Effector CD4-positive, alpha-beta T cell (primary cell): Measurements from ENCODE around the gene NACC2.
"Not testable (repeated sequence)": the region's sequence is repeated elsewhere in the genome, so short reads cannot be mapped to it uniquely, and the experiment has no call there.

ENCODE experiments used
- DNase-seq: peaks from one replicate; pipeline ENCODE4 v3.0.0-alpha.2; 2020

The NACC2 gene

DNA sequence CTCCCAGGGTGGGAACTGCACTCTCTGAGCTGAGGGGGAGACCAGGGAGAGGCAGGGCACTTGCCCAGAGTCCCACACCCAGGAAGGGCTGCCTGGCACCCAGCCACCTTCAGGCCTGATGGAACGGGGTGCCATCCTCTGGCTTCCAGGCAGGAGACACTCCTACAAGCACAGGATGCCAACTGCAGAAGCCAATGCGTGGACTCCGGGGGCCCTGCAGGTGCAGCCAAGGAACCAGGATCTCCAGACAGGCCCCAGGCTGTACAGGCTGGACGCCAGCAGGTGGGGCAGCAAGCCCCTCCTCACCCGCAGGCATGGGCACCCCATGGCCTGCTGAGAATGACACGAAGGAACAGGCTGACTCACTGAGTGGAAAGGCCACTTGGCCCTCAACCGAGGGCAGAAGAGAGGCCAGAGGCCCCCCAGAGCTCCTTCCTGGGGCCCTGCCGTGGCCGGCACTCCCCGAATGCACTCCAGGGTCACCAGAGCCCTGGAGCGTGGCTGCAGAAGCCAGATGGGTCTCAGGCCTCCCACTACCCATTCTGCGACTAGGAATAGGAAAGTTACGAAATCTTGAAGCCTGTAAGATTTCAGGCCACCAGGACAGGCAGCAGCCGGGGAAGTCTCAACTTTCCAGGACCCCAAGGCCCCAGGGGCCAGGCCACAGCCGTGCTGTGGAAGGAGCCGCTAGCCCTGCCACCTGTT lies 15.7 kb downstream of the NACC2 start:
- DNase-seq = no peak

DNA sequence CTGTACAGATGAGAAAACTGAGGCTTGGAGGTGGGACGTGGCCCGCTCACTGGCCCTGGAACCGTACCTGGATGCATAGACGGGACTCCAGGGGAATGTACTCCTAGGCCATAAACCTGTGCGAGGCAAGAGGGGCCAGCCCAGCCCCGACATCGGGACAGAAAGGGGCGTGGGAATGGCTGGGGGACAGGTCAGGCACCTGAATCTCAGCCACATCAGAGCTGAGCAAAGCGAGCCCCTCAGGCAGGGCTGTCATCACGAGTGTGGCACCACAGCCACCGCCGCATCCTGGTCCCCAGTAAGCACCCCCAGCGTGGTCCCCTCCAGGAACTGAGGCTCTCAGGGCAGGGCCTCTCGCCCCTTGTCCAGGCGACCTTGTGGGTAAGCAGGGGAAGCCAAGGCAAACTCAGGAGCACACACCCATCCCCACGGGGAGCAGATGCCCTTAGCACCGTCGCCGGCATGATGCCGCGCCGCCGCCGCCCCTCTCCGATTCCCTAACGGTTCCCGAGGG lies 16.5 kb downstream of the NACC2 start:
- no peak for DNase-seq

DNA sequence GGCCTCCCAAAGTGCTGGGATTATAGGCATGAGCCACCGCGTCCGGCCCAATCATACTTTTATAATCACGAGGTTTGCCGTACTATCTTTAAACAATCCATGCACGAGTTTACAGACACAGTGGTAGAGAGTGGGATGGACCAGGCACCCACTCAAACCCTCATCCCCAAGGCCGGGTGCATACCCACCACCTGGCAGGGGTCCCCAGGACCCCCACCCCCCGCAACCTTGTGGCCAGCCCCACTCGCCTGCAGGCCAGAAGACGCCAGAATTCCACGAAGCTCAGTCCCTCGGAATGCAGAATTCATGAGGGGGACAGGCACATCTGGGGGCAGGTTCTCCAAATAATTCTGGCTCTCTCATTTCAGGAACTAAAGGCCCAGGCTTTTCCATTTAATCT lies 17.1 kb downstream of the NACC2 start:
- no peak for DNase-seq

DNA sequence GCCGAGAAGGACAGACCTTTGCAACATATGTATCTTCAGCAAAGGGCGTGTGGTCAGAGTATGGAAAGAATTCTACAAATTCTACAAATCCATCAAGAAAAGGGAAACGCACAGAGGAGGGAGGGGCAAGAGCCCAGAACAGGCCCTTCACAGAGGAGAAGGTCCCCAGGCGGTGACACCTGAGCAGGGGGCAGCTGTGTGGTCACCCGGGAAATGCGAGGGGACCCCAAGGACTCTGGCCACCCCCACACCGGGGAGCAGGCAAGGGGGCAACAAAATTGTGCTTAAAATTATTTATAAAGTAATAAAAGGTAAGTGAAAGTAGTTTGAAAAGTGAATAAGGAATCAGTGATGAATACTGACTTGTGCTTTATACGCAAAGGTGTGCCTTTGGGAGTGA lies 17.6 kb downstream of the NACC2 start:
- no peak for DNase-seq

DNA sequence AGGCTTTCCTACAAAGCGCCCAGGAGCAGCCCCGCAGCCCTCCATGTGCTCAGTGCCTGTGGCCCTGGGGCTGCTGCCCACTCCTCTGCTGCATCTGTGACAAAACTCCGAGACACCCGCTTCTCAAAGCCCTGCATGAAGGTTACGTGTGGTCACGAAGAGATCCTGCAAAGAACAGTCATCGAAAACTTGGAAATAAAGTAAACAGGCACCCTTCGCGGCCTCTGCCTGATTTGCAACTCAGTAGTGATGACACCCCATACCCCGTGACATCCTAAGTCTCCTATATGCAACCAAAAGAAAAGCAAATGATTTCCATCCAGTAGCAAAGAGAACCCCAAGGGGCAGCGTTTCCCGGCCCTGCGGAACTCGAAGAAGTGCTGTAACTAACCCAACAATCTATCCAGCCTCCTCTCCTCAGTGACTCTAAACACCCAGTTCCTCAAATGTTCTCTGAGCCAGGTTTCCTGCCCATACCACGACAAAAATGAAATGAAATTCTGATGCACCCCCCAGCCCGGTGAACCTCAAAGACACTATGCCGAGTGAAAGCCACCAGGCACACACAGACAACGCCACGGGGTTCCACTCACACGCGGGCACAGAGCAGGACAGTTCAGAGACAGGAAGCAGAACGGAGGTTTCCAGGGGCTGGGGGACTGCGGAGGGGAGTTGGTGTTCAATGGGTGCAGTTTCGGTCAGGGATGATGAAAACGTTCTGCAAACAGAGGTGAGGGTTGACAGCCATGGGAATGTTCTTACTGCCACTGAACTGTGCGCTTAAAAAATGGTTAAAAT lies 19.0 kb downstream of the NACC2 start:
- no peak for DNase-seq

DNA sequence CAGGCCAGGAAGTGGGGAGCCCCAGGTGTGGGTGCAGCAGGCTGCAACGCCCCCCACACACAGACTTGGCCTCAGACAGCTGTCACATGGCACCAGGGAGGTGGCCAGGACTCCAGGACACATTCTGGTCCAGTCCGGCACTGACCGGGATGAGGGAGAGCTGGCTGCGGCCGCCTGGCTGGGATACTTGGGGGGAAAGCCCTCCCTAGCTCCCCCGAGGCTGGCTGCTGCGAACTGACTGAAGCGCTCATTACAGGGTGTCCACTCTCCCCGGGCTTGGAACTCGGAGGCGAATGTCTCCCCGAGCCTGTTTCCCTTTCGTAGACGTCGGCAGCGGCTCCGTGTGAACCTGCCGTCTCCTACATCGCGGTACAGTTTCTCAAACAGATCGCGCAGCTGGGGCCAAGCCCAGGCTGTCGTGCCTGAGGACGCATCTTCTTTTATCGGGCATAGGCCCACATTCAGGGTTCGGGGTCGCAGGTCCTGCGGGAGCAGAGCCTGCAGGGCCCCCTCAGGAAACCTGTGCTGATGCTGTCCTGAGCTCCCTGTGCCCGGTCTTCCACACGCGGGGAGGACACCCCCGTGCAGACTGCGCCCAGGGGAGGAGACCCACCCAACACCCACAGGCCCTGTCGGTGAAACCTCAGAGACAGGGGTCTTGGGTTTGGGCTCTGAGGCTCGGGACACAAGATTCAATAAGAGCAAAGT lies 19.8 kb downstream of the NACC2 start:
- DNase-seq = no peak

DNA sequence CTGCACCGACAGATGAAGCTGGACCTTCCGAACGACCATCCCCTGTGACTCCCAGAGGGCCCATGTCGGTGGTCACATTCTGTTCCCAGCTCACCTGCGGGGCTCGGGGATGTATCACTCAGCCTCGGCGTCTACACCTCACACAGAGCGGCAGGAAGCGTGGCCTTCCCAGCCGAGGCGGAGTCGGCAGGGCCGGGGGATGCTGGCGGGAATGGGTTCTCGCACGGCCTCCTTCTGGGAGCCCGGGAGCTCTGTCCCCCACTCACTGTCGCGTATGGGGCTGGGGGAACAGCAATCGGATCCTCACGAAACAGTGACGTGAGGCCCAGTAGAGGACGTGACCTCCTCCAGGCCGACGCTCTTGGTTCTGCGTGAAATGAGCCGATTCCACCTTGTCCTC lies 20.4 kb downstream of the NACC2 start:
- no peak for DNase-seq

DNA sequence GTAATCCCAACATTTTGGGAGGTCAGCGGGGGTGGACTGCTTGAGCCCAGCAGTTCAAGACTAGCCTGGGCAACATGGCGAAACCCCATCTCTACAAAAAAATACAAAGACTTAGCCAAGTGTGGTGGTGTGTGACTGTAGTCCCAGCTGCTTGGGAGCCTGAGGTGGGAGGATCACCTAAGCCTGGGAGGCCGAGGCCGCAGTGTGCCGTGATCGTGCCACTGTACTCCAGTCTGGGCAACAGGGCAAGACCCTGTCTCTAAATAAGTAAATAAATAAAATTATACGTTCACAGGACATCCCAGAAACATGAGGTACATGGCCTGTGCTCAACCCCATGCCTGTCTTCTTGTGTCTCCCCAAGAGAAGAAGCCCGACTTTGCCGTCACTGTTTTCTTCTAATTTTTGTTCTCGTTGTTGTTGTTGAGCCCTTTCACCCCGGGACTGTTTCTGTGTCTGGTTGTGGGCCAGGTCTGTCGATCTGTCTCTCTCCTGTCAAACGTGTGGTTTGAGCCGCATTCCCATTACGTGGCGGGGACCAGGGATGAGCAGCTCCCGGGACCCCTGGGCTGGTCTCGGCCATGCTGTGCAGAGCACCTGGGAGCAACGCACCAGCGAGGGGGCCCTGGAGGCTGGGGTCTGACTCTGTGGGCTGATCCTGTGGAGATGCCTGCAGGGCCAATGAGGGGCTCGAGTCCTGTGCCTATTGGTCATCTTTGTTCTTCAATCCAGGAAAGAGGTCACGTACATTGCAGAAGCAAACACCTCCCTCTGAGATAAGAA lies 32.2 kb downstream of the NACC2 start:
- no peak for DNase-seq

DNA sequence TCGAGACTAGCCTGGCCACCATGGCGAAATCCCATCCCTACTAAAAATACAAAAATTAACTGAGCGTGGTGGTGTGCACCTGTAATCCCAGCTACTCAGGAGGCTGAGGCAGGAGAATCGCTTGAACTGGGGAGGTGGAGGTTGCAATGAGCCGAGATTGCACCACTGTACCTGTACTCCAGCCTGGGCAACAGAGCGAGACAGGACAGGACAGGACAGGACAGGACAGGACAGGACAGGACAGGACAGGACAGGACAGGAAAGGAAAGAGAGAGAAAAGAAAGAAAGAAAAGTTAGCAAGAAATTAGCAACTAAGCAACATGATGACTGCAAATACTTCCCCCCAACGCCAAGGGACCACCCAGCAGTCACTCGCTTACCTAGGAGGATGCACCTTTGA lies 33.2 kb downstream of the NACC2 start:
- DNase-seq = not testable (repeated sequence)

DNA sequence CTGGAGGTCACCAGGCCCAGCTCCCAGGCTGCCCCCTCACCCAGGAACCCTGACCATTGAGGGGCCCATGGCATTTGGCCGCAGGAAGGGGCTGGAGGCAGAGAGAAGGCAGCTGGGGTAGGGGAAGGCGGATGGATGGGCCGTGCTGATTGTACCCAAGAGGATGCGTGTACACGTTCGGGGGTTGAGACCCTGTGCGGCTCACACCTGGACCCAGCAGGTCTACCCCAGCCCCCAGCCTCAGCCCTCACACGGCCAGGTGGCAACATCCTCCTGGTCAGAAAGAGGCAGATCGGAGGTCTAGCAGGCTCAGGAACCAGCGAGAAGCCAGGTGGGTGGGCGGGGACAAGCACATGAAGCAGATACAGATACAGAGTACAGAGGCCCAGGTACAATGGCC lies 33.7 kb downstream of the NACC2 start:
- DNase-seq = no peak

DNA sequence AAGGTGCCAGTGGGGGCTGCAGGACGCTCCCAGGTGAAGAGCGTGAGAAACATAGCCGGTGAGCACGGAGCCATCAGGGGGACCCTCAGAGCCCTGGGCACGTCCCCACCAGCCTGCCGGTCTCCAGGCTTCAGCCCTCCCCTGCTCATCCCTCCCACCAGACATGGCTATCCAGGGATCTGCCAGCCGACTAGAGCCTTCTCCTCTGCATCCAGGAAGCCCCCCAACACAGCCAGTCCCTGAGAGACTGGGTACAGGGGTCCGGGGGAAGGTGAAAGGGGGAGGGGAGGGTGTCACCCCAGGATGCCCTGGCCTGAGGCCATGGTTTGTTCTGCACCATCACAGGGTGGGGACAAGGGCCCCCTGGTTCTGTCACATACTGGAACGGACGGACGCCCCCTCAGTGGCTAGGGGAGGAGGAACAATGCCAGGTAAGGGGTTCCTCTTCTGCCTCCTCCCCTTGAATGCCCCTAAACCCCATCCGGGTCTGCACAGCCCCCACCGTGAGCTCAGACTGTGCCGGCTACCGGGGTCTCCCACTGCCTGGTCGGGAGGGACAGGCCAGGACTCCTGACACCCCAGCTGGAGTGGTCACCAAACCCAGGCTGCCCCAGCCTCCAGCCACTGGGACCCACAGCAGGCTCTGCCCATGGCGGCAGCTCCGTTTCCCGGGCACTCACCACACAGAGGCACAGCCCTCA lies 34.3 kb downstream of the NACC2 start:
- no peak for DNase-seq

DNA sequence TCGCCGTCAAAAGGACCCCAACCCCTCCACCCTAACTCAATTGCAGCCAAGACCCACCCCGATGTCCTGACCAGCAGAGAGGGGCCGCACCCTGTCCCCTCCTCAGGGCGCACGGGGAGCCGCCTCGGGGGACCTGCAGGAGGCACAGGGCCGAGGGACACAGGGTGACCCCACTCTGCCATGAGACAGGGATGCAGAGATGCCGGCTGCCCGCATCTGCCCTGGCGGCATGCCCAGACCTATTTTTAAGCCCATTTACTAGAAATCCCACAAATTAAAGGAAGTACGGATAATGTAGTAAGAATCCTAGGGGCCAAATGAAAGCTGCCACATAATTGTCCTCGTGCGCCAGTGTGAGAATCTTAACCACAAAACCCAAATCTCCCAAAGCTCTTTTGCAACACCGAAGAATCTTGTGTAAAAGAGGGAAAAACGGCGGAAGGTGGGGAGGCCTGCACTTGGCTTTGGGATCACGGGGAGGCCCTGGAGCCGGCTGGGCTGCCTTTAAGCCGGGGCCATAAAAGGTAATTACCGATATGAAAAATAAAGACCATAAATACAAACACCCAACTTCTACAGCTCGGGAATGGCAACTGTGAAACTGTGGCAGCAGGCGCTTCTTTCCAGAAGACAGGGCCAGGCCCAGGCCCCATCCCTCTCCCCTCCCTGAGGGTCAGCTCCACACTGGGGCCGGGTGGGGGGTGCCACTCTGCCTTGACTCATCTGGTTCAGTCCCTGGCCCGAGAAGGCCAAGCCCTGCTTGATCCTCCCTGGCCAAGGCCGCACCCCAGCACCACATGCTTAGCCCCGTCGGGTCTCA lies 35.0 kb downstream of the NACC2 start:
- DNase-seq = no peak

DNA sequence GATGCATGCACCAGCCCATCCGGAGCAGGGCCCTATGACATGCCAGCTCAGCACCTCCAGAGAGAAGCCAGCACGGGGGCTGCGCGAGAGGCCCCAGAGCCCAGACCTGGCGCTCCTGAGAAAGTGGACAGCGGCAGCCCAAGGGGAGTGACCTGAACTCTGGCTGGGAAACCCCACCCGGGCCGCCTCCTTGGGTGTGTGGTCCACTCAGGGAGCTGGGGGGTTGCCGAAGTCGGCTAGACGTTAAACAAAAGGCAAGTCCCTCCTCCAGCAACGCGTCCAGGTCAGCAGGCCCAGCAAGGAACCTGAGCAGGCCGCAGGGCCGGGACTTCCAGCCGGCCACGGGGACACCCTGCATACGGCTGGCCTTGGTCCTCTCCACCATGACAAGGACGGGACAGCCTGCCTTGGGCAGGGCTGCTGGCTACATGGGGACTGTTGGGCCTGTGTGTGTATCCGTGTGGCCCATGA lies 35.7 kb downstream of the NACC2 start:
- no peak for DNase-seq

DNA sequence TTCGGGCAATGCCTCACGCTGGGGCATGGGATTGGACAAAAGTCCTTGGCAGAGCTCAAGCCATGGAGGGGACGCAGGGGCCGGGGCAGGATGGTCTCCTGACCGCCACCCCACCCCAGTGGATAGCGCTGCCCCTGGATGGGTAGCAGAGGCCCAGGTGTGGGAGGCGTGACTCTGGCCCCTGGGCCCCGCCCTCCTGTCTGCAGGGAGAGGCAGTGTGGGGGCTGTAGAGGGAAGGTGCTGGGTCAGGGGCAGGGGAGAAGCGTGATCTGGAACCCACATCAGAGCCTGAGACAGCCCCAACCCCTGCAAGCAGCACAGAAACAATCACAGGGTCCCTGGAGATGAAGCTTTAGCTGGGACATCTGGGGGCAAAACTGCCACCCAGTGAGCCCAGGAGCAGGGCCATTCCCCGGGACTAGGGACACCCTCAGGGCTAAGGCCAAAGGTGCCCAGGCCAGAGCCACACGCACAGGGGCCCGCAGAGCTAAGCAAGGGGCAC lies 36.2 kb downstream of the NACC2 start:
- DNase-seq = no peak

DNA sequence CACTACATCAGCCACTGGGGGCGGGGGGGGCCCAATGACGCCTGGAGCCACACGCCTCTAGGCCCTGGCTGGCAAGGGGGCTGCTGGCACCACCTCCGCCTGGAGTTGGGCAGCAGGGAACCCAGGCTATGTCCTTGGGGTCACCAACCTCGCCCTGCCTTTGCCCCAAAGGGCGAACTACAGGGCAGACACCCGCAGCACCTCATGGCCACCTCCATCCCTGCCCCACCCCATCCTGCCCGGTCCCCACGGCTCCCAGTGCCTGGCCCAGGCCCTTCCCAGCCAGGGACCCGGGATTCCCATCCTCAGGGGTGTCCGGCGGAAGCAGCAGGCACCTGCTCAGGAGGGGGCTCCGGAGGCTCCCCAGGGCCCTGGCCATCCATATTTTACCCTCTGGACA lies 37.0 kb downstream of the NACC2 start:
- DNase-seq = no peak

DNA sequence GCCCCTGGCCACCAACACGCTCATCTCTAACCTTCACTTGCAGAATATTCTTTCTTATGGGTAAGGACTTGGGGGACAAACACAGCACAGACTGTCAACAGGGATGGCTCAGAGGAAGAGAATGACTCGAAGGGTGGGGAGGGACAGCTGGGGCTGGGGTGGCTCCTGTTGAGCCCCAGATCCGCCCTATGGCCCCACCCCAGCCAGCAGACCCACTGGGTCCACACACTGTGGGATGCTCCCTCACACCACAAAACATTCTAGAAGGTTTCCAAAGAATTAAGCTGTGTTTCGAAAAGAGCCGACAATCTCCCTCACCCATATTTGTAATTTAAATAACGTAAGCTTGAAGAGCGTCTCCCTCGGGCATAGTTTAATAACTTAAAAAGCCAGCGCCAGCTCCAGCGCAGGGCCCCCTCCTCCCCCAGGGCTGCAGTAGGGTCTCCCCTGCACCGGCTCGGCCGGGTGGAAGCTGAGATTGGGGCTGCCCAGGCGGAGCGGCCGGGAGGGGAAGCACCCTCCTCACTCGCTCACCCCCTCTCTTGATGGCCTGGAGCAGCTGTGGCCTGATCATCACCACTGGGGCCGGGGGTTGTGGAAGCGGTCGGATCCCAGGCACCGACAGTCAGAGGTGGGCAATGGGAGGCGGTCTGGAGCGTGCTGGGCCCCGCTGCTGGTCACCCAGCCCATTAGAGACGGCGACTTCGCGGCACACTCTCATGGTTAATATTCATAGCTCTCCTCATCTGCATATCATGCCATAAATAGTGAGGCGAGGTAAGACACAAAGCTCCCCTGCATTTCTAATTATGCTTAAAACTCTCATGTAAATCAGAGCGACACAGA lies 37.6 kb downstream of the NACC2 start:
- DNase-seq = no peak

DNA sequence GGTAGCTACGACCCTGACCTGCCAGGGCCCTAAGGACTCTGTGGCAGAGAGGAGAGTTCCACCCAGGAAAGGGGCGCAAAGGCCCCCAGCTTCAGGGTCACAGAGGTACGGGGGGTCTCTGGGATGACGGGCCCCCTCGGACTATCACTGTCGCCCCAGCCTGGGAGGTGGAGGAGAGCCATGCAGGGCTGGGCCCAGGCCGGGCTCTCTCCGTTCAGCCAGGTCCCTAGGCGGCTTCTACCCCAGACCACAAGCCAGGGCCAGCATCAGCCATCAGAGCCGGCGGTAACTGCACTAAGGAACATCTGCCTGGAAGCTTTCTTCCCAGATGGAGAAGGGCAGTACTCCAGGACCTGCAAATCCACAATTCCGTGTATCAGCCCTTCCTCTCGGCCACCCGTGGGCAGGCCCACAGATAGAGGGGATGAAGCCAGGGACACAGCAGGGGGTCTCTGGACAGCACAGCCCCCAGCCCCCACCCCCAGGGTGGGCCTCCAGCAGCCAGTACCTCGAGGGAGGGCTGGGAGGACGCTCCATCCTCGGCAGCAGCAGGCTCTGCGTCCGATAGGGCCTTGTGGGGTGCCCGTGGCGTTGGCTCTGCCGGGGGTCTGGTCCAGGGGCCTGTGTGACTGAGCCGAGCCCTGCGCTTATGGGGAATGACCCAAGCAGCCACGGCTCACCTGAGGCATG lies 38.4 kb downstream of the NACC2 start:
- DNase-seq = no peak

DNA sequence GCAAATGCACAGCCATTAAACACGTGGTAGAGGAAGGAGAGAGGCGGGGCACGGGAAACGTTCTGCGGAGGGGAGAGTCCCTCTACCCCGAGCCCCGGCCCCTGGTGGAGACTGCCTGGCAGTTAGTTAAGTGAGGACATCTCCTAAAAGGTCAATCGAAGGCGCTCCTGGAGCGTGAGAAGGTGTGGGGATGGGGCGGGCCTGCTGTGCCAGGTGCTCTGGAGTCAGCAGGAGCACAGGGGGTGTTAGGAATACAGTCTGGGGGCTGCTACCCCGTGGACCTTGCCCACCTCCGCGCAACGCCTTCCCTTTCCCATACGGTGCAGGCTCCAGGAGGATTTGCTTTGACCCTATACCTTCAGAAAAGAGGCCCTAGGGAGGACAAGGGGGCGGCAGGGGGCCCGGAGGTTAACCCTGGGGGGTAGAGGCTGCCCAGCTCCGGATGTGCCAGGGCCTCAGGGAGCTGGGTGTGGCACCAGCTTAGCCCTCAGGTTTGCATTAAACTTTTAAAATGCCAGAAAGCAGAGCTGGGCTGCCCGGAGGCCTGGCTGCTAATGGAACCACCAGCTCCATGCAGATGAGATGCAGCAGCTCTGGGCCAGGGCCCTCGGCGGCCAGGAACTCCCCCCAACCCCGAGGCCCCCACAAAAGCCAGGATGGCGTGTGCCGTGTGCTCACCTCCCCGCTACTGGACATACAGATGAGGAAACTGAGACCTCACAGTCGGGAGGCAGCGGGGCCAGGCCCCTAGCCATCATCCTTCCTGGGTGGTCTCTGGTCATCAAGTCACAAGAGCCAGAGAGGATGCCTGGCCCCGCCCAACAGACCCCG lies 39.2 kb downstream of the NACC2 start:
- DNase-seq = no peak
